Stimulated activated CD4-positive, alpha-beta T cell treated with anti-CD3 and anti-CD28 coated beads, Interleukin-1b, Interleukin-23, amount 100 ng/mL, for 4 hours (primary cell): Measurements from ENCODE around the gene MRPL37.
"Not testable (repeated sequence)": the region's sequence is repeated elsewhere in the genome, so short reads cannot be mapped to it uniquely, and the experiment has no call there.

ENCODE experiments used
- DNase-seq, 2 donors: peaks; one replicate each; pipeline ENCODE4 v3.0.0-alpha.2; 2020; ENCODE audit warnings: low read depth in 2 of 2

MRPL37 gene

GRCh38 chr1:54219688-54220003 lies 19.7 kb downstream of the MRPL37 start:
- no peak for DNase-seq

- no peak for DNase-seq
Measured at GRCh38 chr1:54220004-54220811, 20.2 kb downstream of the MRPL37 start.

DNA sequence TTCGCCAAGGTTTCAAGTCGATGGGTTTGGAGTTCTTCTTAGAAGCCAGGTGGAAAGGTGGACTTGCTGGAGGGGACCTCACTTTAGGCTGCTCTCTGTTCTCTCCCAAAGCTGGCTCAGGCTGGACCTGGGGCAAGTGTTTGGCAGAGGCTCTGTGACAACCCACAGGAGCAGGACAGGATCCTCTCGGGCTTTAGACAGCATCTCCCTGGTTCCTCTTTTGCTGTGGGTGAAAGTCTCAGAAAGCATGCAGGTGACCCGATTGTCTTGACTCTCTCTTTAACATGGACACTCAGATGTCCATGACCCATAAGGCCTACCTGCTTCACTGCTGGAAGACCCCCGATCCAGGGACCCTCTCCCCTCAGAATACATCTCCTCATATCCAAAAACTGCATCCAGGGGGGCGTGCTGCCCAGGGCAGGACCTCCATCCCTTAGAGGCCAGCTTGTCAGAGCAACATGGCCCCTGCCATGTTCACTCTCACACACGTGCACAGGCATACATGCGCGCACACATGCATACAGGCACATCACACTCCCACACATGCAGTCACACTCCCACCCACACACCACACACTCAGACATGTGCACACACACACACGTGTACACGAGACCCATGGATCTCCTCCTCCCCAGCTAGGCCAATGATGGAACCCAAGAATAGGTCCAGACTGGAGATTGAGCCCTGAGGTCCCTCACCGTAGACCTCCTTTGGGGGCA lies 21.3 kb downstream of the MRPL37 start:
- no peak for DNase-seq

- no peak for DNase-seq
Measured at GRCh38 chr1:54221867-54222484, 22.0 kb downstream of the MRPL37 start.

DNA sequence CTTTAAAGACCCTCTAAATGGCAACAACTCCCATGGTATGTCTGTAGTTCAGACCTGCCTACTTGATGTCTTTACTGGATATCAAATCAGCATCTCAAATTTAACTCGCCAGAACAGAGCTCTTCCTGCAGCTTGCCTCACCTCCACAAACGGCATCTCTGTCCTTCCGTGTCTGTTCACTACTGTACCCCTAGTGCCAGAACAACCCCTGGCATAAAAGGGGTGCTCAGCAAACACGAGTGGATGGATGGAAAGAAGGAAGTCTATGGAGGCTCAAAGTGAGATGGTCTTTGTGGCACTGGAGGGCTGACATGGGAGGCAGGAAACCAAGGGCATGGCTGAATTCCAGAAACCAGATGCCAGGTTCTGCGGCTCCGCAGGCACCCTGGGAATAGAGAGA lies 22.7 kb downstream of the MRPL37 start:
- DNase-seq, result no peak

DNA sequence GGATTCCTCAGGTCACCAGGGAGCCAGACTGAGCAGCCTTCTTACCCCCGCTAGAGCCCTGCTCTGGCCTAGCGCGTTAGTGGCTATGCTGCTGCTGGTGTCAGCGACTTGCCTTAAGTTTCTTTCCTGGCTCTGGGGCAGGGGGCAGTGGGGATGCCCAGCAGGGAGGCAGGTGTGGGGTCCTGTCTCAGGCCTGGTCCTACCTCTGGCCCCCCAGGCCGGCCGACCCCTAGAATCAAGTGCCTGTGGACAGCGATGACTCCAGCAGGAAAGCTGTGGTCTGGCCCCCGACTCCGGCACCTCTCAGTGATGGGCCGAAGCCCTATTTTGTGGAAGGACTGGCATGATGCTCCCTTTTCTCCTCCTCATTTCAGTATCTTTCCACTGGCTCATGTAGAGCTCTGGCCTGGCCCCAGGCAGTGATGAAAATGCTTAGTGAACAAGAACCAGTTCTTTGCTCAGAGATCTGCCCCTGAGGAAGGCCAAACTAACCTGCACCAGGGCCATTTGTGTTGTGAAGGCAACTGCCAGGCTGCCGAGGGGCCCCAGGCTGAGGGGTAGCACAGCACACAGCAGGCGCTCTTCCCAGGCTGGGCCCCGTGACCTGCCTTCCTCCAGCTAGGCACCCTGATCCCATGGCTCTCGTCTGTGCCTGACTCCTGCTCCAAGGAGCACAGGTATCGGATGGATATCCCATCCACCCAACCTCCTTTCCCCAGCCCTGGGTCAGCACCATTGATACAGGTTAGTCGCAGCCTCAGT lies 23.7 kb downstream of the MRPL37 start:
- DNase-seq, result no peak

DNA sequence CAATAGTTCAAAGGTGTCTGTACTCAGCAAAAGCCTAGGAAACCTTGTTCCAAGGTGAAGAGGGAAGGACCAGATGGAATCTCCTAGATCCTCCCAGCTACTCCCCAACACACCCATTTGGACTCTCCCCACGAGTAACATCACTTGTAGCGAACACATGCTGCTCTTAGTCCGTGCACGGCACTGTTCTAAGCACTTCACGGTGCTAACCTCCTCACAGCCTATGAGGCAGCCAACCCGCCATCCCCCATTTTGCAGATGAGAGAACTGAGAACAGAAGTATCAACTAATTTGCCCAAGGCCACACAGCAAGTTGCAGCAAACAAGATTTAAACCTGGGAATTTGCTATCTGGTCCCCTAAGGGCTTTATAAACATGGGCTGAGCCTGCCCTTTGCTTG lies 24.3 kb downstream of the MRPL37 start:
- DNase-seq, result no peak

DNA sequence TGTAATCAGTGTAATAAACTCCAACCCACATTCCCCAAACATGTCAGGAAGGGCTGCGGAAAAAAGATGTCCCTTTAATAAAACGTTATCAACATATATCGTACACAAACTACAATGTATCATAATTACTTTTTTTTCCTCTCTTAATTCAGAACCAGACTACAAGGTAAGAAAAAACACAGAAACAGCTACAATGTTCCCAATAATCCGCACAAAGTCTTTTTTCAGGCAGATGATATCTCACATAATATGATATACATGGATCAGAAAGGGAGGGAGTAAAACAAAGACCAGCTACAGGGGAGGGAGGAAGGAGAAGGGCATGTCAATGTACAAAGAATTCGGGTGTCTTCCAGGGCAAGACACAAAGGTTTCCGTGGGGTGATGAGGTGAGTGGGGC lies 25.4 kb downstream of the MRPL37 start:
- no peak for DNase-seq

- DNase-seq, result no peak
Measured at GRCh38 chr1:54225986-54226559, 26.1 kb downstream of the MRPL37 start.

DNA sequence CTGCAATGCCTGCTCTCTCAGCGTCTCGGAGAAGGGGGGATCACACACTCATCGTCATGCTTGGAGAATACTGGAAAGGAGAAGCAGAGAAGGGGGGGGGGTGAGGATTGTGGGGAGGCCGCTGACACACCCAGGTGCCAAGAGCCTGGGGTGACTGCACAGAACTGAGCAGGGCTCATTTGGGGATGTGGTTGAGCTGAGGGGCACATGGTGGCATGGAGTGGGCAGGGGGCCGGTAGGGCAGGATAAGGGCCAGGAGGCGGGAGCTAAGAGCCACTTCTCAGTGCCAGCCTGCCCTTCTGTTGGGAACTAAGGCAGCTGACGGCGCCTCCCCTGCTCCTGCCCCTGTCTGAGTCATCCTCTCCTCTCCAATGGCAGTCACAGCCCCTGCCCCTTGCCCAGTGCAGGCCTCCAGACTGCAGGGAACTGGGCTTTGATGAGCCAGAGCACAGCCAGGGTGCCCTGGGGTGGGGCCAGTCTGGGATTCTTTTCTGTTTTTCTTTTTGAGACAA lies 27.2 kb downstream of the MRPL37 start:
- no peak for DNase-seq

DNA sequence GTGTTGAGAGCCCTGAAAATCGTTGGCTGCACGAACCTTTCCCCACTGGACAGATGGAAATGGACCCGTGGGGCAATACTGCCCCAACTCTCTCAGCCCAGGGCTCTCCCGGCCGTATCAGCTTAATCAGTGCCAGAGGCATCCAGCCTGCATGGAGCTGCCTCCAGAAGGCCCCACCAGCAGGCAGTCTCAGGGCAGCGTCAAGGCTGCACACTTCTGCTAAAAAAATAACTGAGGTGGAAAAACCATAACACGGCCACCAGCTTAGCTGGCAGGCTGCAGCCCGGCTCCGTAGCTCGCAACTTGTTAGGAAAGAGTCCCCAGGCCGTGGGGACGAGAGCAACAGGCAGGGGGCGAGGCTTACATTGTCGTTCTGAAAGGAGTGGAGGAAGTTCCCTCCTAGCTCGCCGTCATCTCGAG lies 27.9 kb downstream of the MRPL37 start:
- no peak for DNase-seq

- DNase-seq, result no peak
Measured at GRCh38 chr1:54228638-54229079, 28.7 kb downstream of the MRPL37 start.

DNA sequence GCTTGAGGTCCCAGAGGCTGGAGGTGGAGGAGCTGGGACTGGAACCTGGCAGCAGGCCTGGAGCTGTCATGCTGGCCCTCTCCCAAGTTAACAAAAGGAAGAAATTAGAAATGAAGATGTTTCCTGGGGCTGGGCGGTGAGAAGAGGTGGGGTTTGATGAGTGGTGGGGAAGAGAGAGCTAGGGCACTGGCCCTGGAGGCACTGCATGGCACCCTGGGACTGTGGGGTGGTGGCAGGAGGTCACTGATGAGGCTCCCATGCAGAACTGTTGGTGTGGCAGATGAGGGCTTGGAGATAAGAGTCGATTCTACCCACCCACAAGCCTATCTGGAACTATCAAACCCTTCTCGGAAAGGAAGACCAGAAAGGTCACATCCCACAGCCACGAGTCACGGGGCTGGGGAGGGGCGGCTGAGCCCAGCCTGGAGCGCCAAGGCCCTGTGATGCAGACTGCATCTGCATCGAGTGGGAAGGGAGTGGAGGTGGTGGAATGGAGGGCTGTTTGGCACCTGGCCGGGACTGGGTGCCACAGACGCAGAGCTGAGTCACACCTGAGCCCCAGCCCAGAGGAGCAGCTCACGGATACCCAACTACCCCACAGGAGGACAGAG lies 29.4 kb downstream of the MRPL37 start:
- DNase-seq, result no peak

GRCh38 chr1:54230507-54231339 lies 30.8 kb downstream of the MRPL37 start:
- DNase-seq, result no peak

DNA sequence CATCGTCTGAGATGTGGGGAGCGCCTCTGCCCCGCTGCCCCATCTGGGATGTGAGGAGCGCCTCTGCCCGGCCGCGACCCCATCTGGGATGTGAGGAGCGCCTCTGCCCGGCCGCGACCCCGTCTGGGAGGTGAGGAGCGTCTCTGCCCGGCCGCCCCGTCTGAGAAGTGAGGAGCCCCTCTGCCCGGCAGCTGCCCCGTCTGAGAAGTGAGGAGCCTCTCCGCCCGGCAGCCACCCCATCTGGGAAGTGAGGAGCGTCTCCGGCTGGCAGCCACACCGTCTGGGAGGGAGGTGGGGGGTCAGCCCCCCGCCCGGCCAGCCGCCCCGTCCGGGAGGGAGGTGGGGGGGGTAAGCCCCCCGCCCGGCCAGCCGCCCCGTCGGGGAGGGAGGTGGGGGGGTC lies 33.2 kb downstream of the MRPL37 start:
- not testable (repeated sequence) for DNase-seq

GRCh38 chr1:54234284-54234683 lies 34.3 kb downstream of the MRPL37 start:
- DNase-seq, result no peak

GRCh38 chr1:54237586-54237985 lies 37.6 kb downstream of the MRPL37 start:
- no peak for DNase-seq

GRCh38 chr1:54238353-54239034 lies 38.5 kb downstream of the MRPL37 start:
- no peak for DNase-seq

DNA sequence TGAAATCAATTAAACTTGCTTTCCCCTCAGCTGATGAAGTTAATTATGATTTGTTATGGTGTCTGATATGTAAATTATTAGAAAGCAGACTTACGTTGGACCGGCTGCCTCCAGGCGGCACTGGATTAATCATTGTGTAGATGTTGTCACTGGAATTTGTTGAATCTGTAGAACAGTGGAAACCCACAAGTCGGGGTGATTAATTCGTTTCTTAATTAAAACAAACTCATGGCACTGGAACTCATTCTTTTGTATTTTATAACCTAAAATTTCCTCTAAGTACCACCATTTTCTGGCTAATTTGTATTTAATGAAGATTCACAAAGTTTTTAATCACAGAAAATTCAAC lies 39.0 kb downstream of the MRPL37 start:
- DNase-seq, result no peak

DNA sequence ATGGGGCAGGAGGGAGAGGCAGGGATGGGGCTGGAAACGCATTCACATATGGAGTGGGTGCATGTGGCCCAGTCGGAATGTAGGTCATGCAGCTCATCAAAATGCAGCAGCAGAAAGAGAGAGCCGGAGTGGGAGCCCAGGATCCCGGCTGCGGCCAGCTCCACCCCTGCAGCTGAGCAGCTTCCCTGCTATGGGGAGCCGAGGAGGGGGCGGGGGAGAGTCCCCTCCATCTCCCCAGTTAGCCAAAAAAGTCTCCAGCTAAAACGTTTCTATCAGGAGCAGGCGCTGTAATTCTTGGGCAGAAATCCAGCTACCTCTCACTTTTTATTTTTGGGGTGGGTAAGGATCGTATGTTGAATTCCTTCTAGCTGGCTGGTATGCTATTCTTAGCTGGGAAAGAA lies 39.7 kb downstream of the MRPL37 start:
- no peak for DNase-seq
